Measurements from ENCODE around the gene TCP11L1. TPM values are rescaled to one million over a fixed set of nuclear protein-coding genes. Genes with fewer than 3 reads are reported as not detected.

Gene TCP11L1
- total and polyA plus RNA-seq, 9 of the 15 experiments (the other 6 are each of a cell fraction or from before 2014, with no cell fraction given), result 1.6 to 15.3 (median 5.4) TPM

- intact Hi-C loops (cut with micrococcal nuclease) (no loop called here), in situ Hi-C loops (cut with MboI) (no loop called here)
- H3K27ac ChIP-seq (ENCODE audit: extremely low read depth, low read depth, low read length), result no peak overlapping the region
- no peaks in the 10 kb centered on the region for H3K79me2 ChIP-seq (ENCODE audit: control insufficient read depth, insufficient read depth, low read length)
- no peaks in the 10 kb centered on the region for H3K9me3 ChIP-seq (replicated peaks; ENCODE audit: control insufficient read depth, insufficient read depth, low read depth, low read length)
- H3K9me1 ChIP-seq (ENCODE audit: control insufficient read depth, insufficient read depth, low read length), result no peaks in the 10 kb centered on the region
- H3K9ac ChIP-seq (ENCODE audit: insufficient read depth in 1 of 2, low read depth in 2 of 2, low read length in 2 of 2), result no peak overlapping the region
- ATAC-seq (no peak), DNase-seq (ENCODE audit: extremely low read depth in 1 of 4, low spot score in 3 of 4) (no peak), FAIRE-seq (no peak)
- no peaks in the 10 kb centered on the region for H4K20me1 ChIP-seq (replicated peaks; ENCODE audit: control insufficient read depth, insufficient read depth, low read length)
- H2AFZ ChIP-seq (ENCODE audit: low read depth, low read length), result no peak overlapping the region
- ChIA-PET CTCF (ENCODE audit: low intra/inter-chr PET ratio) (no interaction called here), POLR2A (interaction anchor here (1.6 to 3.1 kb wide), 3 partner anchors 11 to 33 kb away, joined by 4 to 25 read pairs (median 7); partner anchors contain the start of genes DEPDC7 and TCP11L1)
- H3K4me1 ChIP-seq (replicated peaks in 1 of 2; ENCODE audit: control insufficient read depth in 2 of 2, insufficient read depth in 2 of 2, low read length in 2 of 2), result no peaks in the 10 kb centered on the region
- WGBS (ENCODE audit: insufficient coverage, low coverage, missing lambda C conversion rate), result 62% methylated on average over 2 of the region's 2 CpGs
- H3K36me3 ChIP-seq (ENCODE audit: control insufficient read depth, insufficient read depth, low read length), result peaks cover 9% of the 10 kb centered on the region; the same call in 1 of the 3 replicates
- H3K4me3 ChIP-seq, result no peak overlapping the region
- no peak overlapping the region for H3K4me2 ChIP-seq (ENCODE audit: insufficient read depth, low read length)
- H3K27me3 ChIP-seq (ENCODE audit: control insufficient read depth in 2 of 2, insufficient read depth in 2 of 2, low read length in 2 of 2), result no peaks in the 10 kb centered on the region
- no TSS peak for BruUV-seq (replicated peaks)
- no peak for TF ChIP-seq ZFP30 (CRISPR knock-in tag; IDR thresholded peaks at IDR 0.05; ENCODE audit: borderline replicate concordance)
- TF ChIP-seq POLR2AphosphoS2 (IDR thresholded peaks at IDR 0.05; ENCODE audit: low read length), result no peak
- TF ChIP-seq TRIM28 (IDR thresholded peaks at IDR 0.05), result no peak
- no peak for TF ChIP-seq CTCF (IDR thresholded peaks at IDR 0.05 in 2 of 3, conservative IDR thresholded peaks at IDR 0.05 in 1 of 3; ENCODE audit: insufficient read depth in 2 of 3, low read depth in 1 of 3, low read length in 3 of 3)
- no peak for TF ChIP-seq RAD51 (IDR thresholded peaks at IDR 0.05; ENCODE audit: borderline replicate concordance, low read depth)
- TF ChIP-seq NUFIP1 (IDR thresholded peaks at IDR 0.05; ENCODE audit: partially characterized antibody), result no peak
- TF ChIP-seq NR1H2 (CRISPR knock-in tag; IDR thresholded peaks at IDR 0.05), result no peak
- TF ChIP-seq SNRNP70 (optimal IDR thresholded peaks at IDR 0.05; ENCODE audit: low read depth, low read length), result no peak
- TF ChIP-seq PHF8 (IDR thresholded peaks at IDR 0.05; ENCODE audit: borderline replicate concordance, low read length), result no peak
- TF ChIP-seq ARID3A (IDR thresholded peaks at IDR 0.05; ENCODE audit: borderline replicate concordance, low read depth, low read length), result no peak
Observed at GRCh38 chr11:33027233-33027632, 12.1 kb upstream of the TCP11L1 start.
